ENCODE results near the gene VKORC1.
A peak's percentile ranks its signal among the peaks of the same experiment; 100 is the strongest.

The VKORC1 gene

DNA sequence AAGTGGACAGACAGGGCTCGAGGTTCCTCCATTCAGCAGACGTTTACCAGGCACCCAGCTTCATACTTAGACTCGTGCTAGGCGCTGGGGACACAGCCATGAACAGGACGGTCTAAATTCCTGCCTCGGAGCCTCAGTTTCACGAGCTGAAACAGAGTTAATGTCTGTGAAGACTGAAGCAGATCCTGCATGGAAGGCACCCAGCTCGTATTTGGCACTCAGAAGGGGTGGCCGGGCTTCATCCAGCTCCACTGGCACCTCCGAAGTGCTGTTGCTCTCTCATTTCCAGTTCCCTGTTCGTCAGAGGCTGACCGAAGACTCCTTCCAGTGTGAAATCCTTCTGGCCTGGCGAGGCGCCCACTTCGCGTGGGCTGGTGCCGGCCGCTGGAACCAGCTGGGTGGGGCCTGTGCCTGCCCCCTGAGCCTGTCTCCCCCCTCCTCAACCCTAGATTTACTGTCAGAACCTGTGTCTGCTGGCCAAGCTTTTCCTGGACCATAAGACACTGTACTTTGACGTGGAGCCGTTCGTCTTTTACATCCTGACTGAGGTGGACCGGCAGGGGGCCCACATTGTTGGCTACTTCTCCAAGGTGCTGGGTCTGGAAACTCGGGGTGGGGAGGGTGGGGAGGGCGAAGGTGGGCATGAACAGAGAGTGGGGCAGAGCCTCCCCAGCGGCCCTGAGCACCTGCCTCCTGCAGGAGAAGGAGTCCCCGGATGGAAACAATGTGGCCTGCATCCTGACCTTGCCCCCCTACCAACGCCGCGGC is 35.2 kb upstream of the VKORC1 start:
- no peak for DNase-seq

DNA sequence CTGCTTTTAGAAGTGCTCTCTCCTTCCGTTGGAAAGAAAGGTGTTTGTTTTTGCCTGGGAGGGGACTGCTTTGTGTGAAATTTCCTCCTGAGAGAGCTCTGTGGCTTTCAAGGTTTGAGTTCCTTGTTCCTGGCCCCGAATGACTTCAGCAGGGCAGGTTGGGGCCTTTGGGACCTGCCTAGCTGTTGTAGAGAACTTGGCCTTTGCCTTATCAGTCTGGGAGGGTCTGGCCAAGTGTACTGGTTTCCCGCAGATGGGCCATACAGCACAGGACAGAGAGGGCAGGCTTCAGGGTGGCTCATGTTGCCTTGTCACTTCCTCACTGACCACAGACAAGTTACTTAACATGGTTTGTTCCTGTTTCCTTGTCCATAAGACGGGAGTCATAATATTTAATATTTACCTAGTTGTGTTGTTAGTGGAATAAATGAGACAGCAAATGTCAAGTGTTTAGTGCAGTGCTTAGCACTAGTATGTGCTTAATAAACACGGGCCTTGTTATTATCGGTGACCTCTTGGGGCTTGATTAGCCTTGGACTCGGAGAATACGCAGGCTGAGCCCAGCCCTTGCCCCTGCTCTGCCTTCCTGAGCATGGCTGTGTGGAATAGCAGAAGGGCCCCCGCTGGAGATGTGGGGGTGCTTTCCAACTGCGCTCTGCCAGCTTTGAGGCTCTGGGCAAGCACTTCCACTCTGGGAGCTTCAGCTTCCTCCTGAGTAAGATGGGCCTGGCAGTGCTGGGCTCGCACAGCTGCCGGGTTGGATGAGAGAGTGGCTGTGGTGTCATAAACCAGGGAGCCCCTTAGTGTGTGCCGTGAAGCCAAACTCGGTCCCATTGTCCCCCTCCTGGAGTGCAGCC is 34.3 kb upstream of the VKORC1 start:
- no peak for DNase-seq

DNA sequence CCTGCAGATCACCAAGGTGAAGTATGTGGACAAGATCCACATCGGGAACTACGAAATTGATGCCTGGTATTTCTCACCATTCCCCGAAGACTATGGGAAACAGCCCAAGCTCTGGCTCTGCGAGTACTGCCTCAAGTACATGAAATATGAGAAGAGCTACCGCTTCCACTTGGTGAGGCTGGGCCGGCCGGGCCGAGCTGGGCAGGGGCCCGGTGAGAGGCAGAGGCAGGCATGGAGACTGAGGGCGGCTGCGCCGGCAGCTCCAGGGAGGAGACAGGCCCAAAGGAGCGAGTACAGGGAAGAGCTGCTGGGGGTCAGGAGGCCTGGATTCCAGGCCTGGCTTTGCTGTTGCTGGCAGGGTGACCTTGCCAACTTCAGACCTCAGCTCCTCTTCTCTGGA is 32.6 kb upstream of the VKORC1 start:
- no peak for DNase-seq

DNA sequence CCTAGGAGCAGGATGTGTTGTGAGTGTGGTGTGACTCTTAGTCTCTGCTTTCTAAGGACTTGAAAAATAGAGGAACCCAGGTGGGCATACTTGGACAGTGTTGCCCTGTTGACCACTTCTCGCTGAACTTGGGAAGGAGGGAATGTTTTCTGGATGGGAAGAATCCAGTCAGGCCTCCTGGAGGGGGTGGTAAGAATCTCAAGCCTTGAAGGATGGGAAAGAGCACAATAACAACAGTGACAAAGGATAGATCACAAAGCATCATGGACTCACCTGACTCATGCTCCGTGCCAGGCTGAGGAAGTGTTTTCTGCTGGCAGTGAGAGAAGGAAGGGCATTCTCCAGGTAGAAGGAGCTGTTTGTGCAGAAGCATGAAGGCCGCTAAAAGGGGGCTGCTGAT is 31.2 kb upstream of the VKORC1 start:
- DNase-seq = no peak

DNA sequence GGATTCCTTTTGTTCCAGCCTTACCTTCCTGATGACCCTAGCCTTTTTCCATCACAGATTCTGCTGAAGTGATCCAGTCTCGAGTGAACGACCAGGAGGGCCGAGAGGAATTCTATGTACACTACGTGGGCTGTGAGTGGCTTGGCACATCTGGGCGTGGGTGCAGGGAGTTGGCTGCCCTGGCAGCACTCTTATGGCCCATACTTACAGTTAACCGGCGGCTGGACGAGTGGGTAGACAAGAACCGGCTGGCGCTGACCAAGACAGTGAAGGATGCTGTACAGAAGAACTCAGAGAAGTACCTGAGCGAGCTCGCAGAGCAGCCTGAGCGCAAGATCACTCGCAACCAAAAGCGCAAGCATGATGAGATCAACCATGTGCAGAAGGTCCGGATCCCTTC is 25.5 kb upstream of the VKORC1 start:
- no peak for DNase-seq

DNA sequence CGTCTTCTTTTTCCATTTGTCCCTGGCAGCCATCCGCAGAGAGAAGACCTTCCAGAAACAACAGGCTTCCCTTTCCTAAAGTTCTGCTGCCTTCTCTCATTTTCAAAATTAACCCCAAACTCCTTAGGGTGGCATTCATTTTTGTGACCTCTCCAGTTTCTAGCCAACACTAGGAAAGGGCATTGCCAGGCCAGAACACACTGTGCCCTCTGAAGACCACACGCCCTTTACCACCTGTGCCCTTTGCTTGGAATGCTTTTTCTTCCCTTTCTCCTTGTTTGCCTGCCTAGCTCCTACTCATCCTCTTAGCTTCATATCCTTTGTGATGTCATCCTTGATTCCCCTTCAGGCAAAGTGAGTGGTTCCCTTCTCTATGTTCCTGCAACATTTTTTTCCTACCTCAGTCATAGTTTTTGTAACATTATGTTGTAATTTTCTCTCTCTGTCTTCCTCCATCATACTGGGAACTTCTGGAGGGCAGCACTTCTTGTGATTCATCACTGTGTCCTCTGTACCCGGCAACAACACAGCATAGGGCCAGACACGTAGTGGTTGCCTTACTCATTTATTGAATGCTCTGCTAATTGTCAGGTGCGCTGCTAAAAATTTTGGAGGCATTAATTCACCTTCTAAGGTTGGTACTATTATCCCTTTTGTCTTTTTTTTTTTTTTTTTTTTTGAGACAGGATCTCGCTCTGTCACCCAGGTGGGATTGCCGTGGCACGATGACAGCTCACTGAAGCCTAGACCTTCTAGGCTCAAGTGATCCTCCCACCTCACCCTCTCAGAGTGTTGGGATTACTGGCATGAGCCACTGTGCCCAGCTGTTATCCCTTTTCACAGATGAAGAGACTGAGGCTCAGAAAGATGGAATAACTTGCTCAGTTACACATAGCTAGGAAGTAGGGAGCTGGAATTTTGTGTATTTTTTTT is 23.9 kb upstream of the VKORC1 start:
- no peak for DNase-seq

DNA sequence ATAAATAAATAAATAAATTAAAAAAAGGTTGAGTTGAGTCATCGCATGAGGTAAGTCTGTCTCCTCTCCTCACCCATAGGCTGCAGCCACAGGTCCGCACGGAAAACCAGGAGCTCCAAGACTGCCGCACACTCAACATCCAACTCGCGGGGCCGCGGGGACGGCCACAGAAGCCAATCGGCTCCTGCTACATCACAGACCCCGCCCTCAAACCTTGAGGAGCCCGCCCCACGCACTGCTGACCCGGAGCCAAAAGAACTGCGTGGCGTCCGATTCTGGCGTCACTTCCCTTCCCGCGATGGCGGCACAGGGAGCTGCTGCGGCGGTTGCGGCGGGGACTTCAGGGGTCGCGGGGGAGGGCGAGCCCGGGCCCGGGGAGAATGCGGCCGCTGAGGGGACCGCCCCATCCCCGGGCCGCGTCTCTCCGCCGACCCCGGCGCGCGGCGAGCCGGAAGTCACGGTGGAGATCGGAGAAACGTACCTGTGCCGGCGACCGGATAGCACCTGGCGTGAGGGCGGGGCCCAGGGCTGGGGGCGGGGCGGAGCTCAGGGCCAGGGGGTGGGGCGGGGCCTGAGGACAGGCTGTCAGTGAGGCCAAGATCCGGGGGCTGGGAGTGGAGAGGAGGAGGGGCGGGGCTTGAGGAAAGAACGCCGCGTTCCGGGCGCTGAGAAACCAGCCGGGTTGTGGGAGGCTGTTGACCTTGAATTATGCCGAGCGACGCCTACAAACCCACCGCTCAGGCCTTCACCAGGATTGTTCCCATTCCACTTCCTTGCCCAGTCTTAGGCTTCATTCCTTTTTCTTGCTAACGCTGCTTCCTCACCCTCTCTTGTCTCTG is 23.0 kb upstream of the VKORC1 start, which contains the start of gene KAT8:
Gene KAT8, plus strand, starts transcription at position 281 of the 839 bp plus-strand sequence. Its CDS starts 18 bp downstream, at position 299.
- peak; percentile 99 for DNase-seq

DNA sequence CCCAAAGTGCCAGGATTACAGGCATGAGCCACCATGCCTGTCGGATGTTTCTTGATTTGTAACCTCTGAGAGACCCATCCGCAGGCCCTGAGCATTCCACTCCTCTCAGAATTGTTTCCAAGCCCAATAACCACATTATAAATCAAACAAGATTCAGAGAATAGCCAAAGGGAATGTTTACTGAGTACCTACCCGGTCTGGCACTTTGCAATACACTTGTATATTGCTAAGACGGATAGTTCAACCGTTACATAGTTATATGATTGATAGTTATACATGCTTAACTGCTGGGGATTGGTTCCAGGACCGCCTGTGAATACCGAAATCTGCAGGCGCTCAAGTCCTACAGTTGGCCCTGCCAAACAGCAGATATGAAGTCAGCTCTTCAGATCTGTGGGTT is 19.9 kb upstream of the VKORC1 start:
- no peak for DNase-seq

DNA sequence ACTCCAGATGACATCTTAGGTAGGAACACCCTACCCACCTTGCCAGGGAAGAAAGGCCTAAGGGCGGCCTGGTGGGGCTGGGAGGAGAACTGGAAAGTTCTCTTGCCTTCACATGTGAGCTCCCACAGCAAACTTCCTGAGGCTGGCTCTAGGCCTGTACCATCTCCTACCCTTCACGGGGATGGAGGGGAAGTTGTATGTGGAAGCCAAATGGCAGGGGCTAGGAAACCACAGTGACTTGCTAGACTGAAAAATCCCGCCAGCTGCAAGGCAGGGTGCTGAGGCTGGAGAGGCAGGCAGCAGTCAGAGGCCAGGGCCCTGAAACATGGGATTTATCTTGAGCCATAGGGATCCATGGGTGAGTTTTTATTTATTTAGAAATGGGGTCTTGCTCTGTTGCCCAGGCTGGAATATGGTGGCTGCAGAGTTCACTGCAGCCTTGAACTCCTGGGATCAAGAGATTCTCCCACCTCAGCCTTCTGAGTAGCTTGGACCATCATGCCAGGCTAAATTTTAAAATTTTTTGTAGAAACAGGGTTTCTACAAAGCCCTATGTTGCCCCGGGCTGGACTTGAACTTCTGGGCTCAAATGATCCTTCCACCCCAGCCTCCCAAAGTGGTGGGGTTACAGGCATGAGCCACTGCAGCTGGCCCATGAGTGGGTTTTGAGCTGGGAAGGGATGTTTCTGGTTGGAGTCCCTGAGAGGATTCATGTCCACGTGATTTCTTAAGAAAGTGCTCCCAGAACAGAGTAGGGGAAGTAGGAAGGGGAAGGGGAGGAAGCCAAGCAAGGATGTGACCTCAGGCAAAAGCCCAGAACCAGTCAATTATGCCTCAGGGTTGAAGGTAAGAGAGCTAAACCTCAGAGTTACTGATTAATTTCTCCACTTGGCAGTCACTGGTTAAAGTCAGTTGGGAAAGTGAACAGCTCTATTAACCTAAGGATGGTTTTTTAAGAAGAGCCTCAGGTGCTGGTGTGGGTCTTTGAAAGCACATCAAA is 18.8 kb upstream of the VKORC1 start:
- no peak for DNase-seq

DNA sequence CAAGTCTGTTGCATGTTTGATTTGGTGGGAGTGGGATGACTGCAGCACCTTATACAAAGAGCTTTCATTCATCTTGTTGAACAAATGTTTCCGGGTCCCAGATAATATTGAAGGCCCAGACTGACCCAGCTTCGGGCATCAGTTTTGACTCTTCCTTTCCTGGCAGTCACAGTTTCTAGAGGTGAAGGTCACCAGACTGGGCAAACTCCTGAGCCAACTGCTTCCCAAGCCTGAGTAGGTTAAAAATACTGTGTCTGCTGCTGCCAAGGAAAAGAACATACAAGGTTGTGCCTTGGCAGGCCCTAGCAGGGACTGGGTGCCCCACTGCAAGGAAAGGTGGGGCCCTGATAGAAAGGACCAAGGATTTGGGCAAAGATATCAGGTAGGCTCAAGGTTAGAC is 18.1 kb upstream of the VKORC1 start:
- no peak for DNase-seq

DNA sequence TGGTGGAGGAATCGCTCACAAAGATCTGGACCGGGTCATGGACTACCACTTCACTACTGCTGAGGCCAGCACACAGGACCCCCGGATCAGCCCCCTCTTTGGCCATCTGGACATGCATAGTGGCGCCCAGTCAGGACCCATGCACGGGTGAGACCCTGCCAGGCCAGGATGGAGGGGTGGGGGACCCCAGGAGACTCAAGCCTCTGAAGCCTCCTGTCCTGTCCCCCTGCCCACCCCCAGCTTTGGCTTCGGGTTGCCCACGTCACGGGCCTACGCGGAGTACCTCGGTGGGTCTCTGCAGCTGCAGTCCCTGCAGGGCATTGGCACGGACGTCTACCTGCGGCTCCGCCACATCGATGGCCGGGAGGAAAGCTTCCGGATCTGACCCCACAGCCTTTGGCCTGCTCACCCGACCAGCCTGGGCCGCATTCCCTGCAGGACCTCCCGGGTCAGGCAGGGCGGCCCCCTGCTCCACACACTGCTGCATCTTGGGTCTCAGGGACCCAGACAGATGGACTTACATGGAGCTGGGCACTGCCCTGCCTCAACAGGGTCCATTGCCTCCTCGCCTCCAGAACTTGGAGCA is 17.4 kb upstream of the VKORC1 start:
- DNase-seq = no peak

DNA sequence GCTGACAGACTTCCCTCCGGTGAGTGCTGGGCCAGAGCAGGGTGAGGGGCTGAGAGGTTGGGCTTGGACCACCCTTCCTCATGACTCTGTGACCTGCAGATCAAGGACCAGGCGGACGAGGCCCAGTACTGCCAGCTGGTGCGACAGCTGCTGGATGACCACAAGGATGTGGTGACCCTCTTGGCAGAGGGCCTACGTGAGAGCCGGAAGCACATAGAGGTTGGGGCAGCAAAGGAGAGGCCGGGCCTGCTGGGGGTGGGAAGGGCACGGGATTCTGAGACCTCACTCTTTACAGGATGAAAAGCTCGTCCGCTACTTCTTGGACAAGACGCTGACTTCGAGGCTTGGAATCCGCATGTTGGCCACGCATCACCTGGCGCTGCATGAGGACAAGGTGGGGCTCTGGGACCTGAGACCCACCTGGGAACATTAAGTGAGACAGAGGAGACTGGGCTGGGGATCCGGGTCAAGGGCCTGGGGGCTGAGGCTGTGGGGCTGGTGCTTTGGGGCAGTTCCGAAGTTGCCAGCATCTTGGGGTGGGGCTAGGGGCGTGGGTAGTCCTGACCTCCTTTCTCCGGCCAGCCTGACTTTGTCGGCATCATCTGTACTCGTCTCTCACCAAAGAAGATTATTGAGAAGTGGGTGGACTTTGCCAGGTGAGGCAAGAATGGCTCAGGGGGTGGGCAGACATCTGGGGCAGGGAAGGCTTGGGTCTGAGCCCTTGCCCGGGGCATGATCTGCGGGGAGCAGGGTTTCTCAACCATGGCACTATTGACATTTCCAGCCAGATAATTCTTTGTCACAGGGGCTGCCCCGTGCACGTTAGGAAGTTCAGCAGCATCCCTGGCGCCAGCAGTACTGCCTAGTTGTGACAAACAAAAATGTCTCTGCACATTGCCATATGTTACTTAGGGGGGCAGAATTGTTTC is 15.8 kb upstream of the VKORC1 start:
- DNase-seq = no peak

DNA sequence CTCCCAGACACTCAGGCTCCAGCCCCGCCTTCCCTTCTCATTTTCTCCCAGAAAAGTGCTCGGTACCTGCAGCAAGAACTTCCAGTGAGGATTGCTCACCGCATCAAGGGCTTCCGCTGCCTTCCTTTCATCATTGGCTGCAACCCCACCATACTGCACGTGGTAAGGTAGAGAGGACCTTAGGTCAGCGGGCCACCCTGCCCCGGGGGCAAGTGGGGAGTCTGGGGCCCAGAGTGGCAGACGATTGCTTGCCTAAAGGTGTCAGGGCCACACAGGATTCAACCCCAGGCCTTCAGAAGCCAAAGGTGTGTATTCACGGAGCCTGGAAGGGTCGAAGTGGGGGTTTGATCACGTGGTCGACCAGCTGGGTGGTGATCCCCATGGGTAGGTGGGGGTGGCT is 15.0 kb upstream of the VKORC1 start:
- DNase-seq = no peak

DNA sequence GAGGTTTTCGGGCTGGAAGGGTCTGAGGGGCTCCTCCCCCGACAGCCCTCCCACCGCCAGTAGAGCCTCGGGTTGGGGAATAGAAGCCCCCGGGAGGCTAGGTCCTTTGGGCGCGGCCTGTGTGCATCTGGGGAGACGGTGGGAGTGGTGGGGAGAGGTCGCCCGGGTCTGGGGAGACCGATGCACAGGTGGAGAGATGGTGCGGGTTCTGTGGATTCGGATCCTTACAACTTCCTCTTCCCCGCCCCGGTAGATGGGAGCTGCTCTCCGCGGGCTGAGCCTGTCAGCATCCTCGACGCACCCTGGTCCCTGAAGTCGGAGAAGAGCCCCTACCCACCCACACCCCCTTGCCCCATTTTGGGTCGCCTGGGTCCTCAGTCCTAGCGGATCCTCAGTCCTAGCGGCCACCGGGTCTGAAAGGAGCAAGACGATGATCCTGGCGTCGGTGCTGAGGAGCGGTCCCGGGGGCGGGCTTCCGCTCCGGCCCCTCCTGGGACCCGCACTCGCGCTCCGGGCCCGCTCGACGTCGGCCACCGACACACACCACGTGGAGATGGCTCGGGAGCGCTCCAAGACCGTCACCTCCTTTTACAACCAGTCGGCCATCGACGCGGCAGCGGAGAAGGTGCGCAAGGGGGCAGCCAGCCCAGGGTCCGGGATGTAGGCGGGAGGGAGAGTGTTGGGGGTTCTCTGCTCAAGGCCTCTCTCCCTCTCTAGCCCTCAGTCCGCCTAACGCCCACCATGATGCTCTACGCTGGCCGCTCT is 14.4 kb upstream of the VKORC1 start:
- no peak for DNase-seq

DNA sequence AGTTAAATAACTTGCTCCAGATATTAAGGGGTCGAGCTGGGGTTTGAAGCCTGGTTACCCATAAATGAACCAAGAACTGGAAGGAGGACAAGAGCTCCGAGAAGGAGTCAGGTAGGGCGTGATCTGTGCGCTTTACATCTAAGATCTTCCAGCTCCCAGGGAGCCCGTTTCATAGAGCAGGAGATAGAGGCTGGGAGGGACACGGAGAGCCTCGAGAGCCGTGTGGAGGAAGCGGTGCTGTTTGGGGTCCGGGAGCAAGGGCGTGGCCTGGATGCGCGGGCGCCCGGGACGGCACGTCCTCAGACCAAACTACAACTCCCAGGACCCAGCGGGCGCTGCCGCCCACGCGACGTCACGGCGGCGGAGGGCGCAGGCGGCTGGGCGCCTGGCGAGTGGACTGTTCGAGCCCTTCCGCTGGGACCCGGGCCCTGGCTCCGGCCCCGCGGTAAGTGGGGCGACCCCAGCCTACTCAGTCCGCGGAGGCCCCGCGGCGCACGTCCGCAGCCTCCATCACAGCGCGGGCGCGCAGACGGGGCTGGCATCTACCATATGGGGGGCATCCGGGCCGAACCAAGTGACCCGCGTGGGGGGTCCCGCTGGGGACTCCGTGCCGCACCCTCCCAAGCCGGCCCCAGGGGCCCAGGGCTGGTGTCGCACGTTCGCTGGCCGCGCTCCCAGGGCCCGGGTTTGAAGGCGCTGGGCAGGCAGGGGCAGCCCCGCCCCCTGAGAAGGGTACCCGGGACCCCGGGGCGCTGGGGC is 13.6 kb upstream of the VKORC1 start, which contains the start of gene BCKDK:
Gene BCKDK, plus strand, starts transcription at position 352 of the 759 bp plus-strand sequence. CDS start 838 bp downstream, outside the sequence.
- DNase-seq = peak; percentile 87

DNA sequence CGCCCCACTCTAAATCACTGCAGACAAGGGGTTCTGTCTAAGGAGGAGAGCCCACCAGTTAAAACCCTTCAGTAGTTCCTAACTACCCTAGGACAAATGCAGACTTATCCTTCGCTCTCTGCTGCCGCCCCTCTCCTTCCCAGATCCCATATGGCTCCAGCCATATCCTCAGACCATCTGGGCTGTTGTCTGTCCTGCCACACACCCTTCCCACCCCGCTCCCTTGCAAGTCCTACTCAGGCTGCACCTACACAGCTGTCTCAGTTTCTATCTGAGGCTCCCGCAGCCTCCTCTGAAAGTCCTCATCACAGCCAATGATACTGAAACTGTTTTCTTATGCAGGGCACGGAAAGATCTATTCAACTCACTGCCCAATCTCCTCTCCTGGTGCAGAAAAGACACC is 12.9 kb upstream of the VKORC1 start:
- no peak for DNase-seq
